K562 (cell line): ENCODE data around the gene EIF4E1B. TPM values are rescaled to one million over a fixed set of nuclear protein-coding genes. Genes with fewer than 3 reads are reported as not detected.

ENCODE experiments used
- EGR1 ChIP-seq: fragments of 450-650 bp; conservative IDR thresholded peaks from 2 replicates; pipeline ENCODE4 v1.6.1; 2017; ENCODE audit warnings: mild to moderate bottlenecking
- ELF4 ChIP-seq: fragments of 450-650 bp; formaldehyde crosslinking; IDR thresholded peaks from 2 replicates; pipeline ENCODE4 v1.4.0; 2022; ENCODE audit warnings: missing genetic modification characterization
- FOXP1 ChIP-seq: sonication (generic); formaldehyde crosslinking; IDR thresholded peaks from 2 replicates; pipeline ENCODE4 v1.8.0; 2022; ENCODE audit warnings: mild to moderate bottlenecking, missing genetic modification reagents
- KDM2B ChIP-seq: fragments of 250-450 bp; sonication (Bioruptor Pico); IDR thresholded peaks from 2 replicates; pipeline ENCODE4 v1.8.0; 2021; ENCODE audit warnings: mild to moderate bottlenecking, moderate library complexity
- L3MBTL2 ChIP-seq: fragments of 450-650 bp; IDR thresholded peaks from 2 replicates; pipeline ENCODE4 v1.6.1; 2016; ENCODE audit warnings: mild to moderate bottlenecking, moderate library complexity
- MED1 ChIP-seq: sonication (generic); formaldehyde crosslinking; IDR thresholded peaks from 2 replicates; pipeline ENCODE4 v1.8.1; 2023; ENCODE audit warnings: missing genetic modification reagents, borderline replicate concordance
- NBN ChIP-seq: fragments of 450-650 bp; IDR thresholded peaks from 2 replicates; pipeline ENCODE4 v1.6.1; 2016; ENCODE audit warnings: low read depth, mild to moderate bottlenecking
- NR4A1 ChIP-seq, 2 experiments: fragments of 250-450 bp in 1 of 2; fragments of 450-650 bp in 1 of 2; sonication (Bioruptor Pico) in 1 of 2; IDR thresholded peaks; 2 replicates each; pipeline versions ENCODE4 v1.4.0 to v1.6.1; 2016 to 2020; ENCODE audit warnings: mild to moderate bottlenecking in 2 of 2, missing compliant biosample characterization in 1 of 2, missing genetic modification characterization in 1 of 2, moderate library complexity in 1 of 2
- POLR2H ChIP-seq: IDR thresholded peaks from 2 replicates; pipeline ENCODE4 v1.6.1; 2016; ENCODE audit warnings: missing genetic modification characterization, low read depth, mild to moderate bottlenecking, control low read depth, missing compliant biosample characterization, moderate library complexity
- PRPF4 ChIP-seq: fragments of 200-400 bp; formaldehyde crosslinking; IDR thresholded peaks from one replicate; pipeline ENCODE4 v1.6.1; 2017; ENCODE audit warnings: low read length, low read depth, mild to moderate bottlenecking; ENCODE audit not compliant: insufficient read depth, poor library complexity, severe bottlenecking
- RBM25 ChIP-seq: fragments of 200-400 bp; formaldehyde crosslinking; IDR thresholded peaks from 2 replicates; pipeline ENCODE4 v1.6.1; 2018; ENCODE audit warnings: low read length, low read depth, moderate library complexity; ENCODE audit not compliant: severe bottlenecking
- SP1 ChIP-seq: sonication (generic); formaldehyde crosslinking; IDR thresholded peaks from 2 replicates; pipeline ENCODE4 v1.8.1; 2022; ENCODE audit warnings: mild to moderate bottlenecking, missing genetic modification reagents
- TGIF2 ChIP-seq: sonication (generic); formaldehyde crosslinking; IDR thresholded peaks from 2 replicates; pipeline ENCODE4 v1.8.1; 2022; ENCODE audit warnings: mild to moderate bottlenecking, missing genetic modification reagents, moderate library complexity
- ZNF133 ChIP-seq: fragments of 250-450 bp; sonication (Bioruptor Pico); IDR thresholded peaks from 2 replicates; pipeline ENCODE4 v1.4.0; 2020; ENCODE audit warnings: mild to moderate bottlenecking
- ZNF583 ChIP-seq: fragments of 250-450 bp; sonication (Bioruptor Pico); IDR thresholded peaks from 2 replicates; pipeline ENCODE4 v1.4.0; 2020
- polyA plus RNA-seq, 8 experiments: library from polyadenylated mRNA; depleted of rRNA in 4 of 8; stranded (reverse) in 5 of 8; unstranded in 3 of 8; fragments of >200 nt; fragmentation: Nextera tagmentation in 2 of 8; fragmentation: Illumina TruSeq in 1 of 8; extraction: Ambion mirVana in 2 of 8; extraction: Trizol in 1 of 8; gene quantifications; 2 replicates each; pipeline versions ENCODE4 v1.2.1 to v1.2.3, GENCODE V29; 2011 to 2014; ENCODE audit warnings: inconsistent platforms in 1 of 8, missing spikeins in 1 of 8
- total RNA-seq, 7 experiments: library from RNA; depleted of rRNA in 6 of 7; stranded (reverse); fragments of >200 nt in 6 of 7; fragmentation: Illumina TruSeq in 2 of 7; extraction: Trizol in 2 of 7; gene quantifications; 2 replicates each; pipeline versions ENCODE4 v1.2.1 to v1.2.3, GENCODE V29; 2011 to 2021; ENCODE audit warnings: low replicate concordance in 1 of 7
- TF ChIP-seq, protein P1 (sequence below): fragments of 450-650 bp; IDR thresholded peaks from 2 replicates; pipeline ENCODE4 v1.7.1; 2018; ENCODE audit warnings: mild to moderate bottlenecking, low read depth; ENCODE audit not compliant: partially characterized antibody
- TF ChIP-seq, protein P2 (sequence below): fragments of 250-450 bp; sonication (Bioruptor Pico); IDR thresholded peaks from 2 replicates; pipeline ENCODE4 v1.4.0; 2020; ENCODE audit warnings: mild to moderate bottlenecking, moderate library complexity, borderline replicate concordance
- TF ChIP-seq, protein P3 (sequence below): fragments of 250-450 bp; sonication (Bioruptor Pico); IDR thresholded peaks from 2 replicates; pipeline ENCODE4 v1.5.1; 2021; ENCODE audit warnings: mild to moderate bottlenecking
- TF ChIP-seq, protein P4 (sequence below): fragments of 450-650 bp; IDR thresholded peaks from 2 replicates; pipeline ENCODE4 v1.6.1; 2016; ENCODE audit warnings: mild to moderate bottlenecking

Gene EIF4E1B
- total and polyA plus RNA-seq, 9 of the 15 experiments (the other 6 are each of a cell fraction or from before 2014, with no cell fraction given) = not detected

DNA sequence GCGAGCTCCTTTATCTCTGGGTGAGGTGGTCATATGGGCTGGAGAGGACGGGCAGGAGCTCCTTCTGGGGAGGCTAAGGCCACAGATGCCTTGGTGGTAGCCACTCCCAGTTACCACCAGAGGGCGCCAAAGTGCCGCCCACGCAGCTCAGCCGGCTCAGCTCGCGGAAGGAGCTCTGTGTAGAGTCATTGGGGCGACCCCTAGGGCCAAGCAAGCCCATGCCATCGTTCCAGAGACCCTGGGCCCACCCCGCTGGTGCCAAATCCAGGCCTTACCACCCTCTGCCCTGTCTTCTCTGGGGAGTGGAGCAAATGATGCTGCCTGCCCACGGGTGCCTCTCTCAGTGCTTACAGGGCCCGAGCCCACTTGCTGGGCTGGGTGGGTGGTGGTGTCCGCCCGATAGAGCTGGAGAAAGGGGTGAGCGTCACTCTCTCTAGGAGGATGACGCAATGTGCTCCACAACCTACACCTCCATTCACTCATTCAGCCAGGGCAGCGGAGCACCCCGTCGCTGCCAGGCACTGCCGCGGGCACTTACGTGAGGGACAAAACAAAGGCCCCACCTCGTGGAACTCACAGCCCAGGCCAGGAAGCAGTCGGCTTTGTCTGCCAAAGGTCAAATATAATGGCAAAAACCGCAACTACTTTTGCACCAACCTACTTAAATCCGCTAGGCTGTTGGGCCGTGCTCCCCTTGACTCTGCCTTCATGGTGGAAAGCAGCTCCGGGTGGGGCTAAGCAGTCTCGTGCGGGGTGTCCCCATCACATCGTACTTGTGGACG lies 30.6 kb downstream of the EIF4E1B start (continued):
- TF ChIP-seq, protein P1, sequence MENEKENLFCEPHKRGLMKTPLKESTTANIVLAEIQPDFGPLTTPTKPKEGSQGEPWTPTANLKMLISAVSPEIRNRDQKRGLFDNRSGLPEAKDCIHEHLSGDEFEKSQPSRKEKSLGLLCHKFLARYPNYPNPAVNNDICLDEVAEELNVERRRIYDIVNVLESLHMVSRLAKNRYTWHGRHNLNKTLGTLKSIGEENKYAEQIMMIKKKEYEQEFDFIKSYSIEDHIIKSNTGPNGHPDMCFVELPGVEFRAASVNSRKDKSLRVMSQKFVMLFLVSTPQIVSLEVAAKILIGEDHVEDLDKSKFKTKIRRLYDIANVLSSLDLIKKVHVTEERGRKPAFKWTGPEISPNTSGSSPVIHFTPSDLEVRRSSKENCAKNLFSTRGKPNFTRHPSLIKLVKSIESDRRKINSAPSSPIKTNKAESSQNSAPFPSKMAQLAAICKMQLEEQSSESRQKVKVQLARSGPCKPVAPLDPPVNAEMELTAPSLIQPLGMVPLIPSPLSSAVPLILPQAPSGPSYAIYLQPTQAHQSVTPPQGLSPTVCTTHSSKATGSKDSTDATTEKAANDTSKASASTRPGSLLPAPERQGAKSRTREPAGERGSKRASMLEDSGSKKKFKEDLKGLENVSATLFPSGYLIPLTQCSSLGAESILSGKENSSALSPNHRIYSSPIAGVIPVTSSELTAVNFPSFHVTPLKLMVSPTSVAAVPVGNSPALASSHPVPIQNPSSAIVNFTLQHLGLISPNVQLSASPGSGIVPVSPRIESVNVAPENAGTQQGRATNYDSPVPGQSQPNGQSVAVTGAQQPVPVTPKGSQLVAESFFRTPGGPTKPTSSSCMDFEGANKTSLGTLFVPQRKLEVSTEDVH = no peak
- TF ChIP-seq, protein P2, sequence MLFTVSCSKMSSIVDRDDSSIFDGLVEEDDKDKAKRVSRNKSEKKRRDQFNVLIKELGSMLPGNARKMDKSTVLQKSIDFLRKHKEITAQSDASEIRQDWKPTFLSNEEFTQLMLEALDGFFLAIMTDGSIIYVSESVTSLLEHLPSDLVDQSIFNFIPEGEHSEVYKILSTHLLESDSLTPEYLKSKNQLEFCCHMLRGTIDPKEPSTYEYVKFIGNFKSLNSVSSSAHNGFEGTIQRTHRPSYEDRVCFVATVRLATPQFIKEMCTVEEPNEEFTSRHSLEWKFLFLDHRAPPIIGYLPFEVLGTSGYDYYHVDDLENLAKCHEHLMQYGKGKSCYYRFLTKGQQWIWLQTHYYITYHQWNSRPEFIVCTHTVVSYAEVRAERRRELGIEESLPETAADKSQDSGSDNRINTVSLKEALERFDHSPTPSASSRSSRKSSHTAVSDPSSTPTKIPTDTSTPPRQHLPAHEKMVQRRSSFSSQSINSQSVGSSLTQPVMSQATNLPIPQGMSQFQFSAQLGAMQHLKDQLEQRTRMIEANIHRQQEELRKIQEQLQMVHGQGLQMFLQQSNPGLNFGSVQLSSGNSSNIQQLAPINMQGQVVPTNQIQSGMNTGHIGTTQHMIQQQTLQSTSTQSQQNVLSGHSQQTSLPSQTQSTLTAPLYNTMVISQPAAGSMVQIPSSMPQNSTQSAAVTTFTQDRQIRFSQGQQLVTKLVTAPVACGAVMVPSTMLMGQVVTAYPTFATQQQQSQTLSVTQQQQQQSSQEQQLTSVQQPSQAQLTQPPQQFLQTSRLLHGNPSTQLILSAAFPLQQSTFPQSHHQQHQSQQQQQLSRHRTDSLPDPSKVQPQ (CRISPR knock-in tag) = no peak
- TF ChIP-seq ELF4 (CRISPR knock-in tag) = no peak
- TF ChIP-seq SP1 (CRISPR knock-in tag) = no peak
- TF ChIP-seq, protein P3, sequence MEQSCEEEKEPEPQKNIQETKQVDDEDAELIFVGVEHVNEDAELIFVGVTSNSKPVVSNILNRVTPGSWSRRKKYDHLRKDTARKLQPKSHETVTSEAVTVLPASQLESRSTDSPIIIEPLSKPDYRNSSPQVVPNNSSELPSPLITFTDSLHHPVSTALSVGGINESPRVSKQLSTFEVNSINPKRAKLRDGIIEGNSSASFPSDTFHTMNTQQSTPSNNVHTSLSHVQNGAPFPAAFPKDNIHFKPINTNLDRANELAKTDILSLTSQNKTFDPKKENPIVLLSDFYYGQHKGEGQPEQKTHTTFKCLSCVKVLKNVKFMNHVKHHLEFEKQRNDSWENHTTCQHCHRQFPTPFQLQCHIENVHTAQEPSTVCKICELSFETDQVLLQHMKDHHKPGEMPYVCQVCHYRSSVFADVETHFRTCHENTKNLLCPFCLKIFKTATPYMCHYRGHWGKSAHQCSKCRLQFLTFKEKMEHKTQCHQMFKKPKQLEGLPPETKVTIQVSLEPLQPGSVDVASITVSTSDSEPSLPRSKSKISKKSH (CRISPR knock-in tag) = no peak
- no peak for TF ChIP-seq ZNF133 (CRISPR knock-in tag)
- no peak for TF ChIP-seq FOXP1 (CRISPR knock-in tag)
- no peak for TF ChIP-seq POLR2H (tag)
- TF ChIP-seq PRPF4 = no peak
- peak; percentile 95 for TF ChIP-seq EGR1
- TF ChIP-seq RBM25 = no peak
- TF ChIP-seq NBN = no peak
- no peak for TF ChIP-seq MED1 (CRISPR knock-in tag)
- no peak for TF ChIP-seq KDM2B
- TF ChIP-seq NR4A1 (CRISPR knock-in tag; IDR thresholded peaks at IDR 0.05) = no peak
- TF ChIP-seq NR4A1 (tag; IDR thresholded peaks at IDR 0.05) = no peak
- TF ChIP-seq ZNF583 (CRISPR knock-in tag) = no peak
- no peak for TF ChIP-seq TGIF2
- TF ChIP-seq, protein P4, sequence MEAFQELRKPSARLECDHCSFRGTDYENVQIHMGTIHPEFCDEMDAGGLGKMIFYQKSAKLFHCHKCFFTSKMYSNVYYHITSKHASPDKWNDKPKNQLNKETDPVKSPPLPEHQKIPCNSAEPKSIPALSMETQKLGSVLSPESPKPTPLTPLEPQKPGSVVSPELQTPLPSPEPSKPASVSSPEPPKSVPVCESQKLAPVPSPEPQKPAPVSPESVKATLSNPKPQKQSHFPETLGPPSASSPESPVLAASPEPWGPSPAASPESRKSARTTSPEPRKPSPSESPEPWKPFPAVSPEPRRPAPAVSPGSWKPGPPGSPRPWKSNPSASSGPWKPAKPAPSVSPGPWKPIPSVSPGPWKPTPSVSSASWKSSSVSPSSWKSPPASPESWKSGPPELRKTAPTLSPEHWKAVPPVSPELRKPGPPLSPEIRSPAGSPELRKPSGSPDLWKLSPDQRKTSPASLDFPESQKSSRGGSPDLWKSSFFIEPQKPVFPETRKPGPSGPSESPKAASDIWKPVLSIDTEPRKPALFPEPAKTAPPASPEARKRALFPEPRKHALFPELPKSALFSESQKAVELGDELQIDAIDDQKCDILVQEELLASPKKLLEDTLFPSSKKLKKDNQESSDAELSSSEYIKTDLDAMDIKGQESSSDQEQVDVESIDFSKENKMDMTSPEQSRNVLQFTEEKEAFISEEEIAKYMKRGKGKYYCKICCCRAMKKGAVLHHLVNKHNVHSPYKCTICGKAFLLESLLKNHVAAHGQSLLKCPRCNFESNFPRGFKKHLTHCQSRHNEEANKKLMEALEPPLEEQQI = no peak
- no peak for TF ChIP-seq L3MBTL2
